SK-MEL-5 (cell line): ENCODE data around the gene BRD8. TPM values are rescaled to one million over a fixed set of nuclear protein-coding genes. Genes with fewer than 3 reads are reported as not detected.

Experiments
- DNase-seq: peaks from one replicate; pipeline ENCODE4 v3.0.0-alpha.2; 2016; ENCODE audit warnings: low read depth, low spot score
- in situ Hi-C: cut with HindIII; loops from 2 replicates; pipeline ENCODE4 v1.10.0; 2016; ENCODE audit warnings: low sequenced_read_pairs, high pct_unique_total_duplicates, low pct_unique_long_range_greater_than_20kb
- total RNA-seq: library from RNA; depleted of rRNA; stranded (reverse); fragments of >200 nt; shearing (Covaris generic); gene quantifications from 2 replicates; pipeline ENCODE4 v1.2.3, GENCODE V29; 2014

The BRD8 gene
- total RNA-seq, 1 experiment from 2014 or later = 48.2 TPM

DNA sequence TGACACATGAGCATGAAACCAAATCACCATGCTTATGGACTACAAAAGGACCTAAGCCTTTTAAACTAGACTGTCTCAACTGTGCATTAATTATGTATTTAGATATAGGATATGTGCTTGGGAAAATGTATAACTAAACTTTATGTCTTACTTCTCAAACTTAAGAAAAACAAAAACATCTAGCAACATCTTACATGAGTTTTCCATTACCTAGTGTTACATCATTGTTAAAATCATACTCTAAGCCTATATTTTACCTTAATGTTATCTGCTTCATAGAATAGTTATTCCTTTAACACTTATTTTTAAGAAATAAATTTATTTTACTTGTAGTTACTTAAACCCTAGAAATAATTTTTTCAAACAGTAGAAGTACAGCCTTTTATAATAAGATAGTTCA, 63.2 kb downstream of the BRD8 start:
- in situ Hi-C loops = no loop called here
- DNase-seq = no peak

DNA sequence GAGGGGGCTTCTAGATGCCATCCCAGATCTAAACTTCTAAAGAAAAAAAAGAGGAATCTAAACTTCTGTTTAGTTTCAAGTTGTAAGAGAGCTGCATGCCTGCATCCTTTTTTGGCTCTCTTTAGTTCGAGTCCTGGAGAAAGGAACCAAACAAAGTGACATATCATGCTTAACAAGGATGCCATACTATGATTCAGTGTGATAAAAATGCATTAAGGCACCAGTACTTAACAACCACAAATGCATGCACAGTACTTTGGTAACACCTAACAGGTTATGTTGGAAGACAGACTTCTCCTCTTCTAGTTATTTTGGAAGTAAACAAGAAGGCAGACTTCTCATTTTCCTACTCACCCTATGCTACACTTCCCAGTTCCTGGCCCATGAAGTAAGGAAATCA, 66.5 kb downstream of the BRD8 start:
- DNase-seq = no peak

DNA sequence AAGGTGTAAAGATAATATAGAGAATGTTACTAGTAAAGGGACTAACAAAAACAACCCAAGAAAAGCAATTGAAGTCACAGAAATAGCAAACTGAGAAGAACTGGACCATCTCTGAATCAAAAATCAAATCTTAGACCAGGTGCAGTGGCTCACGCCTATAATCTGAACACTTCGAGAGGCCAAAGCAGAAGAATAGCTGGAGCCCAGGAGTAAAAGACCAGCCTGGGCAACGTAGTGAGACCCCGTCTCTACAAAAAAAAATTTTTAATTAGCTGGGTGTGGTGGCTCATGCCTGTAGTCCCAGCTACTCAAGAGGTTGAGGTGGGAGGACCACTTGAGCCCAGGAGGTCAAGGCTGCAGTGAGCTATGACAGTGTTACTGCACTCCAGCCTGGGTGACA, 67.2 kb downstream of the BRD8 start:
- in situ Hi-C loops = no loop called here
- no peak for DNase-seq

More for the DNA sequence above, 66.5 kb downstream of the BRD8 start:
- in situ Hi-C loops = no loop called here

DNA sequence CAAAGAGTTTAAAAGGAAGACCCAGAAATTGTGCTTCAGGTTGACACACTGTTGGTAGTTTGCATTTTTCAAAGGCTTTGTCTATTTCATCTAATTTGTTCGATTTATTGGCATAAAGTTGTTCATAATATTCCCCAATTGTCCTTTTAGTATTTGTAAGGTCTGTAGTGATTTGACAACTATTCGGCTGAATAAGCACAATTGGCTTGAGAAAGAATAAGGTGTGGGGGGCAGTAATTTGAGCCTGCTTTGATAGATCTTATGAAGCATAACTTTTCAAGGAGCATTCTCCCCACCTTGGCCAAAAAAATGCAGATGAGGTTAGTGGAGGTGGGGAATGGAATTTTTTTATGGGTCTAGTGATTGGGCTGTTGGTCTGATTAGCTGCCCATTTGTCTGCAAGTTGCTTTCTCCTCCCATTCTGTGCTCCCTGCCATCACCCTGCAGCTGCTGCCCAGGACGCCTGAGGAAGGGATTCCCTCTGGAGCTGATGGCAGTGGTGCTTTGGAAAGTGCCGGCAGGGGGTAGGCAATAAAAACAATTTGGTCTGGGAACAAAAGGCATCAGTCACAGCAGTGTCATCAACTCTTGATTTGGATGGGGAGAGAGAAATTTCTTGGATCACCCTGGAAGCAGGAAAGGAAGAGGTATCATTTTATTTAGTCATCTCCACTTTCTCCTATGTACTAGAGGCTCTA, 68.0 kb downstream of the BRD8 start:
- in situ Hi-C loops = no loop called here
- no peak for DNase-seq

DNA sequence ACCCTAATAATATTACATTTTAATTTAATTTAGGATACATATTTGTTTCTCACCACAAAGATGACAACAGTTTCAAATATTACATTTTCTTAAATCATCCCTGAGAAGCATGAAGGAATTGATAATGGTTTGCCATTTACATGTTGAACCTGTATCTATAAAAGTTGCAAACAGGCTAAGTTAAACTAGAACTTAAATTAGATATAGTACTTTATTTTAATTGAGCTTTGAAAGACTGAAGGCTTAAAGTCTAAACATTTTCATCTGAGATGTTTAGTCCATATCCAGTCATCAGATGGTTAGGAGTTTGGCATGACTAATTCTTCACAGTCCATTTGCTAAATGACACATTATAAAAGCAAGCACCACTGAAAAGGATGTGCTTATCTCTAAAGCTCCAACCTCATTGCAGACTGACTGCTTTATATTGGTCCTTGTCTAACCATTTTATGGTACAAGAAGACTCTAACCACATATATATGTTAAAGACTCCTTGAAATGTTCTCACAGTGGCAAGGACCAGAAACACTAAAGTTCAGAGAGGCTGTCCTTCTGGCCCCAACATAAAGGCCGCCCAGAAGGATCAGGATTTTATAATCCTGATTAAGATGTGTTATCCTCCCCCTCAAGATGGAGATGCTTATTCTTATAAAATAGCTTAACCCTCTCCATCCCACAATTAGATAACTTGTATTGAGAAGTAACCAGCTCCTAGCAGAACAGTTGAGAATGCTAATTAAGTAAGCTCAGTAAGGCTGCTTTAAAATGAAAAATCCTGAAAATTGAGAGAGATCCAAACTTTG, 68.8 kb downstream of the BRD8 start:
- no peak for DNase-seq
- in situ Hi-C loops = no loop called here

DNA sequence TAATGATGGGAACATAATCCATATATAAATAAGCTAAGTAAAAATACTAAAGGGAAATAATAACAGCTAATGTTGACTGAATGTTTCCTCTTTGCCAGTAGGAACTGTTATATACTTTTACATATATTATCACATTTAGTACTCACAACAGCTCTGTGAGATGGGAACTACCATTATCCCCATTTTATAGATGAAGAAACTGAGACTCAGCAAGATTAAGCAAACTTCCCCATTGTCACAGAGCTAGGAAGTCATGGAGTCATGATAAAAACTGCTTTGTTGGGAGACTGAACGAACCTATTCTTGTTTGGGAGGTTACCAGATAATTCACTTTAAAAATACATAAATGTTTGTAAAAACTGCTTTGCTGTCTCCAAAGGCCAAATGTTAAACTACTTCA, 71.2 kb downstream of the BRD8 start:
- DNase-seq = no peak
- in situ Hi-C loops = no loop called here

DNA sequence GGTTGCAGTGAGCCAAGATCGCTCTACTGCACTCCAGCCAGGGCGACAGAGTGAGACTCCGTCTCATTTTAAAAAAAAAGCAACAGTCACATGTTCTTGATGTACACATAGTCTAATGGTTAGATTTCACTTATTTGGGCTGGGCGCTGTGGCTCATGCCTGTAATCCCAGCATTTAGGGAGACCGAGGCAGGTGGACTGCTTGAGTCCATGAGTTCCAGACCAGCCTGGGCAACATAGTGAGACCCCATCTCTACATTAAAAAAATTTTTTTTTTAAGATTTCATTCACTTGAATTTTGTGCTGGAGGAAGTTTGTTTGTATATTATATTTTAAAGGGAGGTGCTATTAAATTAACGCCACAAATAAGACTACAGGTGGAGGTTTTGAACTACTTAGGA, 72.7 kb downstream of the BRD8 start:
- in situ Hi-C loops = no loop called here
- DNase-seq = no peak

GRCh38 chr5:138103319-138103637, 75.2 kb downstream of the BRD8 start:
- in situ Hi-C loops = no loop called here
- no peak for DNase-seq

DNA sequence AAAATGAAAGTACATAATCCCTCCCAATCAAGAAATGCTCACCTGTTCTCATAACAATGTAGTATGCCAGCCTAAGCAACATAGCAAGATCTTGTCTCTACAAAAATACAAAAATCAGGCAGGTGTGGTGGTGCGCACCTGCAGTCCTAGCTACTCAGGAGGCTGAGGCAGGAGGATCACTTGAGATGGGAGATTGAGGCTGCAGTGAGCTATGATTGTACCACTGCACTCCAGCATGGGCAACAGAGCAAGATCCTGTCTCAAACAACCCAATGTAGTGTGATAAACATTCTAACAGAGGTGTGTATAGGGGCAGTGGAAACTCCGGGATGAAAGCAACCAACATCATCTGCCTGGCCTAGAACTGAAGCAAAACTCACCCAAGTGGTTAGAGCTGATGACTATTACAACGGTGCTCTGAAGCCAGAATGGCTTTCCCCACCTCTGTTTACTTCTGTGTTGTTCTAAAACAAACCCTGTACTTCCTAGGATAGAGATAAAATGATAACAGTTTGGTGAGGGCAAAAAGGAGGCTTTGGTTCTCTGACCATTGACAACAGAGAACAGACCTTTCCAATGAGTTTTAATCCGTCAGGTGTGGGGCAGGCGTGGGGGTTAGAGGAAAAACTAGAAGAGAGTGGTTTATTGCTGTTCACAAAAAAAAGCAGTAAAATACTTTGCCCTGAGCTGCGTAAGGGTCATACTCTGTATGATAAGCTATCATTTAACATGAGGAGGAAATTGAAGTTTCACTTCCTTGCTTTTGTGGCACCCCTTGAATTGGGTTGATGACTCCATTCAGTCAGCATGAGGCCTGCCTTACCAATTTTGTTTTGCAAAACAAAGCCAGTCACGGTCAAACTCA, 75.7 kb downstream of the BRD8 start:
- in situ Hi-C loops = no loop called here
- no peak for DNase-seq

DNA sequence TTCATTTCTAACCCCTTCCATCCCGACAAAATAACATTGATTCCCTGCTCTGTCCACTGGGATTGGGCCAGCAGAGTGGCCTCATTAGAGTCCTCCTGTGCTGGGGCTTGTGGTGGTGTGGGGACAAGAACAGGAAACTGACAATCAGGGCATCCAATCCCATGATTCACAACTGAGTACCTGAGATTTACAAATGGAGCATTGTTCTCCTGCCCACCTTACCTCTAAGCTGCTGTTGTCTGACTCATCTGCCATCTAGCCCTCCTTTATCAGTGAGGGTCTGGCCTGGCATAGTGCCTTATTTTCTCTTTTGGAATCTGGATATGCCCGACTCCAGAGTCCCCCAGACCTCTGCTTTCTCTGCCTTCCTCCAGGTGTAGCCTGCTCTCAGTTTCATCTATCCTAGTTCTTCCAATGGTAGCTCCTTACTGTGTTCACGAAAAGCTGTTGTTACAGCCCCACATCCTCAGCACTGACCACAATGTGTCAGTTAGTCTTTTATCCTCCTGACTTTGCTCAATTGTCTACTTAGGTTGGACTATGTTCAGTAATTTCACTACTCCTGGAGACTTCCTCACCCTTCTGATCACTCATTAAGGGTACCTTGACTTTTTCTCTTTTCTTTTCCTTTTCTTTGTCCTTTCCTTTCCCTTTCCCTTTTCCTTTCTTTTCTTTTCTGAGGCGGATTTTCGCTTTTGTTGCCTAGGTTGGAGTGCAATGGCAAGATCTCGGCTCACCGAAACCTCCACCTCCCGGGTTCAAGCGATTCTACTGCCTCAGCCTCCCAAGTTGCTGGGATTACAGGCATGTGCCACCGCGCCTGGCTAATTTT, 81.2 kb downstream of the BRD8 start:
- no peak for DNase-seq
- in situ Hi-C loops = no loop called here

DNA sequence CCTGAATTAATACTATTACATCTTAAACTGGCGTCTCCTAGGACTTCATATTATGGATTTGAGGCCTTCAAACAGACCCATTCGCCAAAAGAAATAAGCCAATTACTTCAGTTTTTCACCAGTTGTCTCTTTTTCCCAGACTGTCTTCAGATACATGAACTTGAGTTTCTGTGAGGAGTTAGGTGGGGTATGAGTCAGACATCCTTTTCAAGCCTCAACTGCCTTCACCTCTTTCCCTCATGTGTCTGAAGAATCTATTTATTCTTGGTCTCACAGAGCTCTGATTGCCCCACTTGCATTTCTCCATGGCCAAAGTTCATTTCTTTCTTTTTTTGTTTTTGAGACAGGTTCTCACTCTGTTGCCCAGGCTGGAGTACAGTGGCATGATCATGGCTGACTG, 82.1 kb downstream of the BRD8 start:
- no peak for DNase-seq
- in situ Hi-C loops = no loop called here

DNA sequence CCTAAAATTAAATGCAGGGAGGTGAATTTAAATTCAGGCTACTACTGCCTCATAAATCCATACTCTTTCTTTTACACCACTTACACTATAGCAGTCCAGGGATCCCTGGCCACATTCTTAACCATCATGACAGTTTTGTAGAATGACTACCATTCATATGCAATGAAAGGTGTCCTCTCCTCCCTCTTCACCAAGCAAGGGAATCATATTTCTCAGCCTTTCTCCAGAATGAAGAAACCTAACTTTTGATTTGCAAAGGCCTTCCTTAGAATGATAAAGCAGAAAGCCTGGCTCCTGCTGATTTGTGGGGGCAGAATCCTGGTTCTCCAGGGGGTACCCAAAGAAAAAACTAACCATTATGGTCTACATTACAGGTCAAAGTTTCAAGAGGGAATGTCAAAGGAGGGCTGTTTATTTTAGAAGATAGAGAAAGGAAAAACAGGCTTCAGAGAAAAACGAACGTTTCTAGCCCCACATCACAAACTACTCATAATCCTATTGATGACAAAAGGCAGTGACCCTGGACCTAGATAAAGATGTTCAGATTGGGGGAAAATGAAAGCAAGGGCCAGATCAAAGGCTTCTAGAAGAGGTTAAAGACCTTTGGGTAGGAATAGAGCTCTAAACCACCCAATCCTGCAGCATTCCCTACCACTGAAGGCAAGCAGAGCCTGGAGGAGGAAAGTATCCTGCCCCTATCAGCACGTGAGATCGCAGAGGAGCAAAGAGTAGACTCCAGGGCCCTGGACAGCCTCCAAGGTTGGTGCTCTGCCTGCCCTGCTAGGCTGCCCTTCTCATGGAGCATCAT, 83.1 kb downstream of the BRD8 start:
- in situ Hi-C loops = no loop called here
- DNase-seq = no peak

GRCh38 chr5:138093036-138093435, 85.4 kb downstream of the BRD8 start:
- in situ Hi-C loops = no loop called here

DNA sequence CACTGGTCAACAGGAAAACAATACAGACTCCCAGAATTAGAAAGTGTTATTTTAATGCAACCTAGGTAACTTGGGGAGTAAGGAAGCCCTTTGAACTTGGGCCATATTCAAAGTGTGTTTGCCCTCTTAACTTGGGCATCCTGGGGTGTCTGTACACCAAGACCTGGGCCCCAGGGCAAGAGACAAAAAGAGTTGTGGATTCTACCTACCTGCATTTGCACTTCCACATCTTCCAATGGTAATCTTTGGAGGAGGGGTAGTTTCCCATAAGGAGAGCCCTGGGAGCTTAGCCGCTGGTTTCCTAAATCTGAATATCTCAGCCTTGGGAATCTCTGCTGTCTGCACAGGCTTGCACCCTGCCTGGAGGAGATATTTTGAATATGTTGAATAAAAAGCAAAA, 86.1 kb downstream of the BRD8 start:
- no peak for DNase-seq
- in situ Hi-C loops = no loop called here

More at GRCh38 chr5:138093036-138093435, 85.4 kb downstream of the BRD8 start:
- DNase-seq = no peak

GRCh38 chr5:138091685-138092084, 86.7 kb downstream of the BRD8 start:
- in situ Hi-C loops = no loop called here
- DNase-seq = no peak
